ENCODE results near the gene RBM17.
"Not testable (repeated sequence)": the region's sequence is repeated elsewhere in the genome, so short reads cannot be mapped to it uniquely, and the experiment has no call there.

Gene RBM17, protein sequence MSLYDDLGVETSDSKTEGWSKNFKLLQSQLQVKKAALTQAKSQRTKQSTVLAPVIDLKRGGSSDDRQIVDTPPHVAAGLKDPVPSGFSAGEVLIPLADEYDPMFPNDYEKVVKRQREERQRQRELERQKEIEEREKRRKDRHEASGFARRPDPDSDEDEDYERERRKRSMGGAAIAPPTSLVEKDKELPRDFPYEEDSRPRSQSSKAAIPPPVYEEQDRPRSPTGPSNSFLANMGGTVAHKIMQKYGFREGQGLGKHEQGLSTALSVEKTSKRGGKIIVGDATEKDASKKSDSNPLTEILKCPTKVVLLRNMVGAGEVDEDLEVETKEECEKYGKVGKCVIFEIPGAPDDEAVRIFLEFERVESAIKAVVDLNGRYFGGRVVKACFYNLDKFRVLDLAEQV

DNA sequence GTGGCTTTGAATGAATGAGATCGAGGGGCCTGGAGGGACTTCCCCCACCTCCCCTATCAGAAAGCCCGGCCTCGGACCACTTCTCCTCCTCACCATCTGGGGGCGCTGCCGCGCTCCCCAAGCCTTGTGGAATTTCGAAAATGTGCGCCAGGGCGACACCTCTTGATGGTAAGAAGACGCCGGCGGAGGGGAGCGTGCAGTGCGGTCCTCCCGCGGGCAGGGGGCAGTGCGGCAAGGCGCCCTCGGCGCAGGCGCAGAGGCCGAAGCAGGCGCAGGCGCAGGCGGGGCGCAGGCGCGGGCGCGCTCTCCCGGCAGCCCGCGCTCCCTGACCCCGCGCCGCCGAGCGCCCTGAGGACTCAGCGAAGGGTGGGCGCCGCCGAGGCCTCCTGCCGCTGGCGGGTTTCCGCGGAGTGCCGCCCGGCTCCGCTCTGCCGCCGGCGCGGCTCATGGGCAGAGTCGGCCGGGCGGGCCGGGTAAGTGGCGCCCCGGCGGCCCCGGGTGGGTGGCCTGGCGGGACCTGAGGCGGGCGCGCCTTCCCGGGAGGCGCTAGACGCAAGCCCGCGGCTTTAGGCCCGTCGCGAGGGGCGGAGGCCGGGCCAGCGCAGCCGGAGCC is at the start of gene RBM17:
TSS of gene RBM17 (plus strand) at position 314 of the 613 bp plus-strand sequence. CDS start 8,032 bp downstream, outside the sequence.
- TF ChIP-seq, protein P1, sequence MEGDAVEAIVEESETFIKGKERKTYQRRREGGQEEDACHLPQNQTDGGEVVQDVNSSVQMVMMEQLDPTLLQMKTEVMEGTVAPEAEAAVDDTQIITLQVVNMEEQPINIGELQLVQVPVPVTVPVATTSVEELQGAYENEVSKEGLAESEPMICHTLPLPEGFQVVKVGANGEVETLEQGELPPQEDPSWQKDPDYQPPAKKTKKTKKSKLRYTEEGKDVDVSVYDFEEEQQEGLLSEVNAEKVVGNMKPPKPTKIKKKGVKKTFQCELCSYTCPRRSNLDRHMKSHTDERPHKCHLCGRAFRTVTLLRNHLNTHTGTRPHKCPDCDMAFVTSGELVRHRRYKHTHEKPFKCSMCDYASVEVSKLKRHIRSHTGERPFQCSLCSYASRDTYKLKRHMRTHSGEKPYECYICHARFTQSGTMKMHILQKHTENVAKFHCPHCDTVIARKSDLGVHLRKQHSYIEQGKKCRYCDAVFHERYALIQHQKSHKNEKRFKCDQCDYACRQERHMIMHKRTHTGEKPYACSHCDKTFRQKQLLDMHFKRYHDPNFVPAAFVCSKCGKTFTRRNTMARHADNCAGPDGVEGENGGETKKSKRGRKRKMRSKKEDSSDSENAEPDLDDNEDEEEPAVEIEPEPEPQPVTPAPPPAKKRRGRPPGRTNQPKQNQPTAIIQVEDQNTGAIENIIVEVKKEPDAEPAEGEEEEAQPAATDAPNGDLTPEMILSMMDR (IDR thresholded peaks at IDR 0.05; ENCODE audit: unreplicated experiment in 3 of 3), result peak; percentile 100
- H3K27ac Mint-ChIP-seq, result peak within 1 kb of the TSS; percentile 70 to 90 (median 88)
- no peaks in the 10 kb centered on the region for H3K9me3 Mint-ChIP-seq
- peak within 1 kb of the TSS; percentile 87 to 95 (median 91) for H3K4me3 Mint-ChIP-seq
- no peaks in the 10 kb centered on the region for H3K36me3 Mint-ChIP-seq (ENCODE audit: low read depth)
- H3K27me3 Mint-ChIP-seq (ENCODE audit: low read depth), result peaks cover 10% of the 10 kb centered on the region
- H3K4me1 Mint-ChIP-seq, result peaks cover 44% of the 10 kb centered on the region

DNA sequence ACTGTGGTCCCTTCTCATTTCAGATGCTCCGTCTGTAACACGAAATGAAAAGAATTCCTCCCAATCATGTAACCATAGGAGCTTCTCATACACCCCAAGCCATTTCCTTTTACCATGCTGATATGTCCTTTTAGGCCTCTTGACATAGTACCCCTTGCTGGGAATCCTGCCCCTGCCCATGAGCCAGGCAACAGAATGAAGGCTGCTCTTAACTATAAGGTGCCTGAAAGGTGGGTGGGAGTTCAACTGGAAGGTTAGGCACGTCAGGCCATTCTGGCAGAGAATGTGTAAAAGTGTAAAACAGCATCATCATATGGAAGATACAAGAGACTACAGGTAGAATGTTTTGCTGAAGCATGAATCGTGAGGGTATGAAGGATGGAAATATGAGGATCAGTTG is 49.1 kb upstream of the RBM17 start:
- no peaks in the 10 kb centered on the region for H3K36me3 Mint-ChIP-seq (ENCODE audit: low read depth)
- peaks cover 4% of the 10 kb centered on the region for H3K4me1 Mint-ChIP-seq
- H3K27me3 Mint-ChIP-seq (ENCODE audit: low read depth), result peaks cover 11% of the 10 kb centered on the region
- H3K9me3 Mint-ChIP-seq, result peaks cover 4% of the 10 kb centered on the region
- TF ChIP-seq, protein P1 (IDR thresholded peaks at IDR 0.05; ENCODE audit: unreplicated experiment in 3 of 3), result no peak
- no peak overlapping the region for H3K27ac Mint-ChIP-seq
- H3K4me3 Mint-ChIP-seq, result no peak overlapping the region

DNA sequence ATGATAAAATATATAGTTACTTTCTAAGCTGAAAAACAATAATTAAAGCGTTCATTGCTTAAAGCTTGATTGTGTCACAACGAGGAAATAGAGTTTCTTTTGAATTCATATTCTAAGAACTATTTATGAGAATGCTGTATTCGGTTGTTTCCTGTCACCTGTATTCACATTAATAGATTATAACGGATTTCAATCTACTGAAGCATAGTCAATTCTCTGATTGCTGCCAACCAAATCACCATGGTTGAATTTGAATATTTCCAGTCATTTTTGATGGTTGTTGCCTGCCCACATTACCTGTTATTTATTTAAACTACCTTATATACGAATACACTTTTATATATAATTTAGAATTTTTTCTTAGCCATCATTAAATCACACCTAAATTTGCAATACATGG is 48.6 kb upstream of the RBM17 start:
- Mint-ChIP-seq H3K4me1 (peaks cover 4% of the 10 kb centered on the region), H3K9me3 (peaks cover 4% of the 10 kb centered on the region), H3K36me3 (ENCODE audit: low read depth) (no peaks in the 10 kb centered on the region), H3K27me3 (ENCODE audit: low read depth) (peaks cover 11% of the 10 kb centered on the region), H3K27ac (no peak overlapping the region), H3K4me3 (no peak overlapping the region)
- TF ChIP-seq, protein P1 (IDR thresholded peaks at IDR 0.05; ENCODE audit: unreplicated experiment in 3 of 3), result no peak

DNA sequence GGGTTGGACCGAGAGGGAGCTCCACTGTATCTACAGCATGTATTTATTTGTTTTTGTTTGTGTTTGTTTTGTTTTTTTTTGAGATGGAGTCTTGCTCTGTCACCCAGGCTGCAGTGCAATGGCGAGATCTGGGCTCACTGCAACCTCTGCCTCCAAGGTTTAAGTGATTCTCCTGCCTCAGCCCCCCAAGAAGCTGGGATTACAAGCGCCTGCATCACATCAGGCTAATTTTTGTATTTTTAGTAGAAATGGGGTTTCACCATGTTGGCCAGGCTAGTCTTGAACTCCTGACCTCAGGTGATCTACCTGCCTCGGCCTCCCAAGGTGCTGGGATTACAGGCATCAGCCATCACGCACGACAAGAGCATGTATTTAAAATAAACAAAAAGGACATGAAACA is 45.5 kb upstream of the RBM17 start:
- H3K9me3 Mint-ChIP-seq; H3K27ac Mint-ChIP-seq; H3K4me3 Mint-ChIP-seq; H3K4me1 Mint-ChIP-seq; H3K36me3 Mint-ChIP-seq (ENCODE audit: low read depth); H3K27me3 Mint-ChIP-seq (ENCODE audit: low read depth): not testable (repeated sequence)

DNA sequence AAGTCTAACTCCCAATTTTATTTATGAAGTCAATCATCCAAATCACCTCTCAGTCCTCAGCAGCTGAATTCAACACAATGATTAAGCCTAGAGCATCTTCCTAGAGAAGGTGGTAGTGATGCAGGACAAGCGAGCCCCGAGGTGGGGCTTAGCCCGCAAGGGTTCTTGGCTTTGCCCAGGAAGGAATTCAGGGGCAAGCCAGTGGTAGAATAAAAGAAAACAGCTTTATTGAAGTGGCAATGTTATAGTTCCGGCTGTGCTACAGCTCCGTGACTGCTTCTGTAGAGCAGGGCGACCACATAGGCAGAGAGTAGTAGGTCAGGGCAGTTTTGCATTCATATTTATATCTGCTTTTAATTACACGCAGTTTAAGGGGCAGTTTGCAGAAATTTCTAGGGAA is 44.8 kb upstream of the RBM17 start:
- peaks cover 14% of the 10 kb centered on the region for H3K27me3 Mint-ChIP-seq (ENCODE audit: low read depth)
- TF ChIP-seq, protein P1 (IDR thresholded peaks at IDR 0.05; ENCODE audit: unreplicated experiment in 3 of 3), result no peak
- H3K9me3 Mint-ChIP-seq, result peaks cover 4% of the 10 kb centered on the region
- no peak overlapping the region for H3K4me3 Mint-ChIP-seq
- H3K36me3 Mint-ChIP-seq (ENCODE audit: low read depth), result no peaks in the 10 kb centered on the region
- peaks cover 4% of the 10 kb centered on the region for H3K4me1 Mint-ChIP-seq
- no peak overlapping the region for H3K27ac Mint-ChIP-seq

DNA sequence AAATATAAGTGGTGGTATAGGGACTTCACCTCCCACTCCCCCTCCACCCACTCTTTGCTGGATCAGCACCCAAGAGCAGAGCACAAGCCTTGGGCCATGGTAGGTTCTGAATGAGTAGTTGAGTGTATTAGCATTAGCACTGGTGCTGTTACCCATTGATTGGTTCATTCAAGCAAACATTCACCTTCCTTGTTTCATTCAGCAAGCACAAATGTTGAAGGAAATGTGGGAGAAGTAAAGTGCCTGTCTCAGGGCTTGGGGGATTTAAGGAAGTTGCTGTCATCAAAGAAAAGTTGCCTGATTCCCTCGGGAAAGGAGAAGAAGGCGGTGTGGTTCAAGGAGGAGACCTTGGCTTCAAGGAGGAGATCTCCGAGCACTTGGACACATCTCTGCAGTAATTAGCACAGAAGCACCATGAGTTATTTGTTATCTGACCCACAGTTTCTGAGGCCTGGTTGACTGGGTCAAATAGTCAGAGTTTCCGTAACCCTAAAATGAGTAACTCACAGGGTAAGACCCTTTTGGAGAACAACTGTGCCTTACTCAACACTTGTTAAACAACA is 44.0 kb upstream of the RBM17 start:
- peaks cover under 1% of the 10 kb centered on the region for H3K9me3 Mint-ChIP-seq
- no peak overlapping the region for H3K4me3 Mint-ChIP-seq
- peaks cover 18% of the 10 kb centered on the region for H3K27me3 Mint-ChIP-seq (ENCODE audit: low read depth)
- TF ChIP-seq, protein P1 (IDR thresholded peaks at IDR 0.05; ENCODE audit: unreplicated experiment in 3 of 3), result no peak
- H3K4me1 Mint-ChIP-seq, result peaks cover 4% of the 10 kb centered on the region
- H3K27ac Mint-ChIP-seq, result no peak overlapping the region
- no peaks in the 10 kb centered on the region for H3K36me3 Mint-ChIP-seq (ENCODE audit: low read depth)
